Thoracic aorta (tissue), 2 donors: Measurements from ENCODE around the gene ZNF304. TPM values are rescaled to one million over a fixed set of nuclear protein-coding genes. Genes with fewer than 3 reads are reported as not detected.
A peak's percentile ranks its signal among the peaks of the same experiment; 100 is the strongest.

Experiments
- ATAC-seq: fragments of 150-250 bp; one replicate; pipeline ENCODE4 v1.8.0; 2017; ENCODE audit warnings: low read depth; ENCODE audit not compliant: insufficient number of reproducible peaks, low FRiP score
- DNase-seq: peaks from one replicate; pipeline ENCODE4 v3.0.0-alpha.2; 2020; ENCODE audit warnings: low spot score
- H3K27ac ChIP-seq, 2 donors: fragments of 200-600 bp; sonication (generic); 1 replicate in 1 of 2; 2 replicates in 1 of 2; pipeline ENCODE4 v1.5.1; 2016; ENCODE audit warnings: mild to moderate bottlenecking in 2 of 2, moderate library complexity in 2 of 2
- H3K27me3 ChIP-seq: fragments of 200-600 bp; sonication (generic); replicated peaks from 2 replicates; pipeline ENCODE4 v1.6.0; 2016; ENCODE audit warnings: mild to moderate bottlenecking; ENCODE audit not compliant: insufficient read depth
- H3K36me3 ChIP-seq: fragments of 200-600 bp; sonication (generic); one replicate; pipeline ENCODE4 v1.5.1; 2016
- H3K4me1 ChIP-seq, 2 donors: fragments of 200-600 bp; sonication (generic); 1 replicate in 1 of 2; 2 replicates in 1 of 2; pipeline versions ENCODE4 v1.5.1 to v1.6.0; 2016; ENCODE audit warnings: low read depth in 2 of 2, mild to moderate bottlenecking in 1 of 2; ENCODE audit not compliant: control insufficient read depth in 1 of 2
- H3K4me3 ChIP-seq: fragments of 200-600 bp; sonication (generic); 2 replicates; pipeline ENCODE4 v1.5.1; 2016; ENCODE audit warnings: mild to moderate bottlenecking
- H3K9me3 ChIP-seq: fragments of 200-600 bp; sonication (generic); 2 replicates; pipeline ENCODE4 v1.5.1; 2016
- total RNA-seq, 2 donors: library from RNA; depleted of rRNA; stranded (reverse); fragments of >200 nt; gene quantifications; one replicate each; pipeline versions ENCODE4 v1.1.0 to v1.2.3, GENCODE V29; 2016
- TF ChIP-seq, protein P1 (sequence below): fragments of 200-600 bp; sonication (generic); IDR thresholded peaks from one replicate; pipeline ENCODE4 v1.5.1; 2019; ENCODE audit warnings: antibody characterized with exemption

ZNF304 gene
- total RNA-seq, 2 donors from 2014 or later = 6.2 to 7.5 TPM

DNA sequence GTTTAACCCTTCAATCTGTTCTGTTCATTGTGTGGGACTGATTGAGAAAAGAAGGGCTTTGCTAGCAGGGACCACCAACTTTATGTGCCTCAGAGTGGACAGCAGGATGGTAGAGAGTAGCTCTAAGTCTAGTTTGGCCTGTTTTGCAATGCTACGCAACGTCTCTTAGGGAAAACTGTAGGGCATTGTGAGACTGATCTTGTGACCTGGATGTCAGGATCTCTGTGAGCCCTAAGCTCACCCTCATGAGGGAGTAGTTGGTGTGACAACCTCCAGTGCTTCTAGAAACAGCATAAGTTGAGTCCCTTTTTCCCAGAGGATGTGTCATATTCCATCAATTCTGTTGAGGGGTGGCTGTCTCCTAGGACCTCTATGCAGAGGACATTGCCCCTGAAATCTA is 40.3 kb upstream of the ZNF304 start:
- Histone ChIP-seq H3K36me3 (no peaks in the 10 kb centered on the region), H3K27me3 (no peaks in the 10 kb centered on the region), H3K4me3 (no peak overlapping the region), H3K27ac (no peak overlapping the region), H3K4me1 (no peaks in the 10 kb centered on the region), H3K9me3 (no peaks in the 10 kb centered on the region)
- no peak for DNase-seq
- TF ChIP-seq, protein P1, sequence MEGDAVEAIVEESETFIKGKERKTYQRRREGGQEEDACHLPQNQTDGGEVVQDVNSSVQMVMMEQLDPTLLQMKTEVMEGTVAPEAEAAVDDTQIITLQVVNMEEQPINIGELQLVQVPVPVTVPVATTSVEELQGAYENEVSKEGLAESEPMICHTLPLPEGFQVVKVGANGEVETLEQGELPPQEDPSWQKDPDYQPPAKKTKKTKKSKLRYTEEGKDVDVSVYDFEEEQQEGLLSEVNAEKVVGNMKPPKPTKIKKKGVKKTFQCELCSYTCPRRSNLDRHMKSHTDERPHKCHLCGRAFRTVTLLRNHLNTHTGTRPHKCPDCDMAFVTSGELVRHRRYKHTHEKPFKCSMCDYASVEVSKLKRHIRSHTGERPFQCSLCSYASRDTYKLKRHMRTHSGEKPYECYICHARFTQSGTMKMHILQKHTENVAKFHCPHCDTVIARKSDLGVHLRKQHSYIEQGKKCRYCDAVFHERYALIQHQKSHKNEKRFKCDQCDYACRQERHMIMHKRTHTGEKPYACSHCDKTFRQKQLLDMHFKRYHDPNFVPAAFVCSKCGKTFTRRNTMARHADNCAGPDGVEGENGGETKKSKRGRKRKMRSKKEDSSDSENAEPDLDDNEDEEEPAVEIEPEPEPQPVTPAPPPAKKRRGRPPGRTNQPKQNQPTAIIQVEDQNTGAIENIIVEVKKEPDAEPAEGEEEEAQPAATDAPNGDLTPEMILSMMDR = no peak
- ATAC-seq = no peak

DNA sequence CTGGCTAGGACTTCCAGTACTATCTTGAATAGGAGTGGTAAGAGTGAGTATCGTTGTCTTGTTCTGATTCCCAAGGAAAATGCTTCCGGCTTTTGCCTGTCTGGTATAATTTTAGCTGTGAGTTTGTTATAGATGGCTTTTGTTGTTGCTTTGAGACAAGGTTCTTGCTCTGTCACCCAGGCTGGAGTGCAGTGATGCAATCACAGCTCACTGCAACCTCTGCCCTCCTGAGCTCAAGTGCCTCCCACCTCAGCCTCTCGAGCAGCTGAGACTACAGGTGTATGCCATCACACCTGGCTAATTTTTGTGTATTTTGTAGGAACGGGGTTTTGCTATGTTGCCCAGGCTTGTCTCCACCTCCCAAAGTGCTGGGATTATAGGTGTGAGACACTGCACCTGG is 36.9 kb upstream of the ZNF304 start:
- H3K4me3 ChIP-seq = no peak overlapping the region
- H3K27me3 ChIP-seq = no peaks in the 10 kb centered on the region
- H3K27ac ChIP-seq = no peak overlapping the region
- no peaks in the 10 kb centered on the region for H3K4me1 ChIP-seq
- H3K9me3 ChIP-seq = no peaks in the 10 kb centered on the region
- no peaks in the 10 kb centered on the region for H3K36me3 ChIP-seq
- ATAC-seq = no peak
- no peak for DNase-seq
- TF ChIP-seq, protein P1 = no peak

DNA sequence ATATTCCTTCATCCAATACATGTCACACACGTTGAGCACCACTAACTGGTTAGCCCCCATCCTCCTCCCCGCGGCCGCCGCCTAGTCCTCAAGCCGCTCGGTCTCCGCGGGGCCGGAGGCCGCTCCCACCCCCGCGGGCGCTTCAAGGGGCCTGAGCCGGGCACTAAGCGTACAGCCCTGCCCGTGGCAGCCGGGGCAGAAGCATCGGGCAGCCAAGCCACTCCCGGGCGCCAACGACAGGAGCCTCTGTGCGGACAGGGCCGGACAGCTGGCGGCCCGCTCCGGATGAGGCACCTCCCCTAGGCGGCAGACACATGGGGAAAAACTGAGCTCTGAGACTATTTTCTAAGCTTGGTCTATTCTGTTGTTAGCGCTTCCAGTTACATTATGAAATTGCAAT is 33.6 kb upstream of the ZNF304 start:
- TF ChIP-seq, protein P1 = no peak
- H3K4me1 ChIP-seq = peaks cover 5 to 22% of the 10 kb centered on the region in 2 donors
- ATAC-seq (no peak), DNase-seq (no peak)
- no peaks in the 10 kb centered on the region for H3K36me3 ChIP-seq
- no peak overlapping the region for H3K27ac ChIP-seq
- H3K4me3 ChIP-seq = no peak overlapping the region
- no peaks in the 10 kb centered on the region for H3K27me3 ChIP-seq
- no peaks in the 10 kb centered on the region for H3K9me3 ChIP-seq

DNA sequence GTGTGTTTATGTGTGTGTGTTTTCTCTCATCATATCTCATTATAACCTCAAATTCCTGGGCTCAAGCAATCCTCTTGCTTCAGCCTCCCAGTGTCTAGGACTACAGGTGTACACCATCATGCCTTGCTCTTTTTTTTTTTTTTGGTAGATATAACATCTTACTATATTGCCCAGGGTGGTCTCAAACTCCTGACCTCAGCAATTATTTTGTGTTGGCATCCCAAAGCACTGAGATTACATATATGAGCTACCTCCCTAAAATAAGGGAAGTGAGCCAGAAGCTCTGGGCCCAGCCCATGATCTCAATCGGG is 31.2 kb upstream of the ZNF304 start:
- TF ChIP-seq, protein P1 = no peak
- no peak for DNase-seq
- Histone ChIP-seq H3K27ac (peak overlapping the region; percentile 74 to 82), H3K4me1 (peaks cover 5 to 22% of the 10 kb centered on the region in 2 donors), H3K36me3 (peaks cover 14% of the 10 kb centered on the region), H3K27me3 (no peaks in the 10 kb centered on the region), H3K9me3 (peaks cover 7% of the 10 kb centered on the region), H3K4me3 (peak overlapping the region; percentile 97)
- no peak for ATAC-seq

DNA sequence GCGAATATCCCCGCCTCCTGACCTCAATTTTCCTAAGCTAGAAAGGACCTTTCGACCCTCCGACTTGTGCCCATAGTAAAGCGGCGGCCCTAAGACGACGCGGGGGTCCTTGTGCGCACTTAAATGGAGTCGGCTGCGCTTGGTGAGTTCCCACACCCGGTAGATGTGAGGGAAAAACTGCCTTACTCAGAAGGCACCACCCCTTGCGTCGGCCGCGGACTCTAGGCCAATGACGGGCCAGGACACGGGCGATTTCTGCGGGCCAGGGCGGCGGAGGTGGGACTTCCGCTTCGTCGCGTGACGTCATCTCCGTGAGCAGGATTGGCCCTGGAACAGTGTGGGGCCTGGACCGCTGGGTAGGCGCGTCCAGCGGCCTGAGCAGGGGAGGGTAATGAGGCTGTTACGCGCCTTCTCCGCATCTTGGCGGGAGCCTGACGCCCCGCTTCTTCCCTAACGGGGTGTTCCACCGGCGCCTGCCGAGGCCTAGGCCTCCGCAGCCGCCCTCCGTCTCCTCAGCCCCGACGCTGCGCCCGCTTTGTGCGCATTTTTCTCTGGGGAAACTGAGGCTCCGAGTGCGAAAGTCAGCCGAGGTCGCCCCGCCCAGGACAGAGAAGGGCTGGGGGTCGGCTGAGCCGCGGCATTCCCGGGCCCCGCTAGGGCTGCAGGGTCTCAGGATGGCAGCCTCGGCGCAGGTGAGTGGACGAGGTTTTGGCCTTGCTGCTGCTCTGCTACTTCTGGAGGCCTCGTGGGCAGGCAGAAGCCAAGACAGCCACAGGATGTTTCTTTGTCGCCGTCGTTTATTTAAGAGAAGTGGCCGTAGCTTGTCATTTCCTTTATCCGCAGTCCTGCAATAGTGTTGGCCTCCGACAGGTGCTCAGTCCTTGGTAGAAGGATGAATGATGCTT is 30.6 kb upstream of the ZNF304 start, which contains the start of gene ZNF543:
TSS of gene ZNF543 (plus strand) at position 293 of the 905 bp plus-strand sequence. CDS start at position 675, 382 bp downstream.
- DNase-seq = peak; percentile 74
- peak; percentile 90 for ATAC-seq
- TF ChIP-seq, protein P1 = no peak

More for the DNA sequence above, 30.6 kb upstream of the ZNF304 start, which contains the start of gene ZNF543:
- Histone ChIP-seq H3K4me1 (peaks cover 5 to 22% of the 10 kb centered on the region in 2 donors), H3K27ac (peak within 1 kb of the TSS; percentile 74 to 82), H3K4me3 (peak within 1 kb of the TSS; percentile 97), H3K36me3 (peaks cover 20% of the 10 kb centered on the region), H3K27me3 (no peaks in the 10 kb centered on the region), H3K9me3 (peaks cover 8% of the 10 kb centered on the region)
